H1 (cell line): Measurements from ENCODE around the gene SOX12. TPM values are rescaled to one million over a fixed set of nuclear protein-coding genes. Genes with fewer than 3 reads are reported as not detected.

ENCODE experiments used
- BCL11A ChIP-seq, 2 experiments: IDR thresholded peaks; one replicate each; pipeline ENCODE4 v1.6.1; 2011; ENCODE audit warnings: low read depth in 2 of 2, low read length in 2 of 2, mild to moderate bottlenecking in 2 of 2
- CHD1 ChIP-seq: IDR thresholded peaks from 2 replicates; pipeline ENCODE4 v1.6.1; 2012; ENCODE audit warnings: low read depth, low read length, improper control_type of control experiment
- CHD7 ChIP-seq: fragments of 300-600 bp; sonication (generic); IDR thresholded peaks from 2 replicates; pipeline ENCODE4 v1.7.1; 2012; ENCODE audit warnings: low read length, moderate library complexity, mild to moderate bottlenecking, inconsistent platforms; ENCODE audit not compliant: insufficient replicate concordance
- MAX ChIP-seq: IDR thresholded peaks from 2 replicates; pipeline ENCODE4 v1.6.1; 2012; ENCODE audit warnings: inconsistent platforms
- NANOG ChIP-seq: IDR thresholded peaks from 2 replicates; pipeline ENCODE4 v1.6.1; 2011; ENCODE audit warnings: low read length, low read depth, mild to moderate bottlenecking, inconsistent platforms; ENCODE audit not compliant: insufficient read depth, poor library complexity, severe bottlenecking
- PHF8 ChIP-seq: fragments of 200-600 bp; sonication (generic); conservative IDR thresholded peaks from 2 replicates; pipeline ENCODE4 v1.7.1; 2012; ENCODE audit warnings: low read depth, mild to moderate bottlenecking, inconsistent platforms, low read length, moderate library complexity
- SP4 ChIP-seq: IDR thresholded peaks from 2 replicates; pipeline ENCODE4 v1.6.1; 2012; ENCODE audit warnings: low read length, inconsistent platforms
- USF2 ChIP-seq: IDR thresholded peaks from 2 replicates; pipeline ENCODE4 v1.6.1; 2011; ENCODE audit warnings: low read length, improper control_type of control experiment
- polyA plus RNA-seq, 7 experiments: library from polyadenylated mRNA; depleted of rRNA in 3 of 7; stranded (reverse) in 5 of 7; unstranded in 2 of 7; fragments of >200 nt in 5 of 7; fragments of 200-250 nt in 2 of 7; gene quantifications; 1 replicate in 5 of 7; 2 replicates in 1 of 7; 4 replicates in 1 of 7; pipeline versions ENCODE4 v1.2.1 to v1.2.3, GENCODE V29; 2011 to 2013; ENCODE audit warnings: missing spikeins in 2 of 7, mixed read lengths in 2 of 7
- total RNA-seq: library from RNA; stranded (reverse); fragmentation: NEBNext Ultra II Directional; extraction: Animal tissue kit (Norgen Biotek cat#: 25700); gene quantifications from 2 replicates; pipeline ENCODE4 v1.2.1, GENCODE V29; 2021

SOX12 gene
- total and polyA plus RNA-seq, 2 of the 8 experiments (the other 6 are each of a cell fraction or from before 2014, with no cell fraction given), result 6.4 to 63.0 TPM

GRCh38 chr20:297098-297924, 28.0 kb upstream of the SOX12 start, which contains the start of gene ZCCHC3 (continued):
- peak; percentile 91 for TF ChIP-seq MAX
- no peak for TF ChIP-seq SP4
- no peak for TF ChIP-seq BCL11A (IDR thresholded peaks at IDR 0.05; ENCODE audit: low read depth in 2 of 2, low read length in 2 of 2)
- TF ChIP-seq PHF8, result peak; percentile 91
- no peak; the same call in 1 of the 2 replicates for TF ChIP-seq CHD1
- TF ChIP-seq USF2, result no peak
- no peak for TF ChIP-seq CHD7
- TF ChIP-seq NANOG, result peak; percentile 17
